Measurements from ENCODE around the gene ACTR3. TPM values are rescaled to one million over a fixed set of nuclear protein-coding genes. Genes with fewer than 3 reads are reported as not detected.

Gene ACTR3
- total and polyA plus RNA-seq, 2 of the 8 experiments (the other 6 are each of a cell fraction or from before 2014, with no cell fraction given) = 51.7 to 184 TPM

- no peak for DNase-seq (ENCODE audit: low read depth in 1 of 2, low spot score in 2 of 2)
- ChIA-PET CTCF (ENCODE audit: partially characterized antibody) (interaction anchor here (1.1 to 1.8 kb wide), 3 partner anchors 9 to 16 kb away, joined by 3 to 4 read pairs (median 3); no protein-coding TSS in a partner anchor), POLR2A (ENCODE audit: partially characterized antibody) (no interaction called here)
- Histone ChIP-seq H2BK20ac (ENCODE audit: low read length) (no peak overlapping the region), H3K36me3 (ENCODE audit: control insufficient read depth in 2 of 4, insufficient read depth in 4 of 4, low read length in 3 of 4) (no peaks in the 10 kb centered on the region), H4K20me1 (replicated peaks in 1 of 2; ENCODE audit: control insufficient read depth in 1 of 2, insufficient read depth in 2 of 2, low read length in 2 of 2) (no peaks in the 10 kb centered on the region), H3K79me2 (ENCODE audit: control insufficient read depth in 1 of 2, insufficient read depth in 2 of 2, low read length in 2 of 2) (no peaks in the 10 kb centered on the region), H3K4me1 (replicated peaks in 1 of 4; ENCODE audit: control insufficient read depth in 3 of 4, insufficient read depth in 4 of 4, low read length in 3 of 4) (0 out of 7 replicates have a peak, but pooled peaks cover 0 to under 1% (median 0%) of the 10 kb centered on the region in 4 experiments), H4K8ac (ENCODE audit: extremely low read depth, insufficient read depth, low read length) (no peak overlapping the region), H3K4me3 (ENCODE audit: extremely low read depth in 1 of 4, insufficient read depth in 2 of 4, low read depth in 3 of 4, low read length in 4 of 4) (no peak overlapping the region), H3K14ac (ENCODE audit: insufficient read length) (no peak overlapping the region), H2BK12ac (ENCODE audit: low read depth, low read length) (no peak overlapping the region), H3K79me1 (ENCODE audit: low read depth, low read length) (no peaks in the 10 kb centered on the region), H3K9me3 (ENCODE audit: insufficient read depth in 2 of 2, low read depth in 1 of 2, low read length in 1 of 2) (peaks cover 0 to 5% of the 10 kb centered on the region in 2 experiments; a peak in 1 of 4 replicates), H2BK5ac (ENCODE audit: low read depth, low read length) (no peak overlapping the region), H2BK120ac (replicated peaks; ENCODE audit: low read depth, low read length) (no peak overlapping the region), H3K18ac (ENCODE audit: extremely low read depth, low read length) (no peak overlapping the region), H3K4ac (replicated peaks; ENCODE audit: insufficient read length, low read depth, low read length) (no peak overlapping the region), H3K23ac (ENCODE audit: insufficient read length) (no peak overlapping the region), H4K91ac (replicated peaks; ENCODE audit: insufficient read length, low read length) (no peak overlapping the region), H3K56ac (replicated peaks; ENCODE audit: insufficient read length, low read depth, low read length) (no peak overlapping the region), H3K23me2 (ENCODE audit: low read depth, low read length) (no peaks in the 10 kb centered on the region), H3K4me2 (ENCODE audit: insufficient read depth in 1 of 2, low read depth in 2 of 2, low read length in 2 of 2) (no peak overlapping the region), H3K27me3 (replicated peaks in 1 of 4; ENCODE audit: control insufficient read depth in 3 of 4, extremely low read depth in 1 of 4, insufficient read depth in 3 of 4, low read length in 3 of 4) (no peaks in the 10 kb centered on the region), H2AK5ac (ENCODE audit: low read depth, low read length) (no peak overlapping the region), H2AFZ (ENCODE audit: low read length) (no peak overlapping the region), H3K9ac (replicated peaks in 1 of 4; ENCODE audit: extremely low read depth in 1 of 4, low read depth in 3 of 4, low read length in 3 of 4) (no peak overlapping the region), H2BK15ac (ENCODE audit: low read length) (no peak overlapping the region), H4K5ac (ENCODE audit: insufficient read length, low read depth, low read length) (no peak overlapping the region), H3K27ac (ENCODE audit: low read depth, low read length) (no peak overlapping the region)
- 95% methylated on average over 2 of the region's 2 CpGs; no CpG with 5 or more reads in 1 of the 2 experiments for WGBS, 2 experiments (ENCODE audit: extremely low coverage in 1 of 2, insufficient coverage in 1 of 2, insufficient read length in 1 of 2, insufficient replicate concordance in 2 of 2, low coverage in 1 of 2, low lambda C conversion rate in 2 of 2, missing lambda C conversion rate in 1 of 2)
- no peak for FAIRE-seq
- TF ChIP-seq SP2 (IDR thresholded peaks at IDR 0.05; ENCODE audit: low read length) (no peak), MAFK (IDR thresholded peaks at IDR 0.05; ENCODE audit: low read depth, low read length) (no peak), RNF2 (IDR thresholded peaks at IDR 0.05; ENCODE audit: borderline replicate concordance, low read depth, low read length, missing control alignments, poor library complexity, severe bottlenecking) (no peak), YY1 (IDR thresholded peaks at IDR 0.05; ENCODE audit: low read depth, low read length) (no peak)
Measured at GRCh38 chr2:113846429-113846828, 43.5 kb upstream of the ACTR3 start.
